Measurements from ENCODE around the gene KTN1. TPM values are rescaled to one million over a fixed set of nuclear protein-coding genes. Genes with fewer than 3 reads are reported as not detected.
A peak's percentile ranks its signal among the peaks of the same experiment; 100 is the strongest.

KTN1 gene
- total RNA-seq, 1 donor from 2014 or later, result 193 TPM

GRCh38 chr14:55577229-55577628 lies 2.8 kb upstream of the KTN1 start:
- Mint-ChIP-seq H3K9me3 (ENCODE audit: unreplicated experiment) (no peaks in the 10 kb centered on the region), H3K4me1 (ENCODE audit: low read depth, unreplicated experiment) (peaks cover 6% of the 10 kb centered on the region), H3K36me3 (ENCODE audit: low read depth, unreplicated experiment) (no peaks in the 10 kb centered on the region), H3K27ac (ENCODE audit: unreplicated experiment) (no peak overlapping the region), H3K4me3 (ENCODE audit: unreplicated experiment) (no peak overlapping the region), H3K27me3 (ENCODE audit: low read depth, unreplicated experiment) (no peaks in the 10 kb centered on the region)
- no peak for TF ChIP-seq EZH2 (IDR thresholded peaks at IDR 0.05; ENCODE audit: insufficient read depth, low read length)
- no peak for TF ChIP-seq CTCF (IDR thresholded peaks at IDR 0.05; ENCODE audit: insufficient read depth, low read depth, low read length)
- Histone ChIP-seq H3K79me2 (ENCODE audit: insufficient read depth, low read length) (peaks cover 25% of the 10 kb centered on the region), H4K20me1 (ENCODE audit: insufficient read depth, low read length) (peaks cover 15% of the 10 kb centered on the region), H3K4me1 (ENCODE audit: insufficient read depth, low read length) (peaks cover 10% of the 10 kb centered on the region), H3K36me3 (ENCODE audit: insufficient read depth, low read length) (no peaks in the 10 kb centered on the region), H2AFZ (ENCODE audit: low read depth, low read length) (no peak overlapping the region), H3K9ac (ENCODE audit: low read length) (no peak overlapping the region), H3K4me3 (ENCODE audit: insufficient read depth, low read depth, low read length) (no peak overlapping the region), H3K9me3 (ENCODE audit: insufficient read depth, low read depth, low read length) (no peaks in the 10 kb centered on the region), H3K27me3 (ENCODE audit: insufficient read depth, low read length) (no peaks in the 10 kb centered on the region), H3K4me2 (ENCODE audit: low read length) (no peak overlapping the region), H3K27ac (ENCODE audit: low read depth, low read length) (no peak overlapping the region)
- DNase-seq (ENCODE audit: low read depth) (peak; percentile 17), FAIRE-seq (no peak)

- Mint-ChIP-seq H3K9me3 (ENCODE audit: unreplicated experiment) (no peaks in the 10 kb centered on the region), H3K4me1 (ENCODE audit: low read depth, unreplicated experiment) (peaks cover 12% of the 10 kb centered on the region), H3K36me3 (ENCODE audit: low read depth, unreplicated experiment) (no peaks in the 10 kb centered on the region), H3K4me3 (ENCODE audit: unreplicated experiment) (peak overlapping the region; percentile 91), H3K27ac (ENCODE audit: unreplicated experiment) (no peak overlapping the region), H3K27me3 (ENCODE audit: low read depth, unreplicated experiment) (no peaks in the 10 kb centered on the region)
- Histone ChIP-seq H3K27me3 (ENCODE audit: insufficient read depth, low read length) (no peaks in the 10 kb centered on the region), H3K9me3 (ENCODE audit: insufficient read depth, low read depth, low read length) (no peaks in the 10 kb centered on the region), H3K4me3 (ENCODE audit: insufficient read depth, low read depth, low read length) (no peak overlapping the region), H3K79me2 (ENCODE audit: insufficient read depth, low read length) (peaks cover 38% of the 10 kb centered on the region), H3K4me2 (ENCODE audit: low read length) (peak overlapping the region; percentile 95), H3K36me3 (ENCODE audit: insufficient read depth, low read length) (no peaks in the 10 kb centered on the region), H3K4me1 (ENCODE audit: insufficient read depth, low read length) (peaks cover 10% of the 10 kb centered on the region), H2AFZ (ENCODE audit: low read depth, low read length) (peak overlapping the region; percentile 85), H3K27ac (ENCODE audit: low read depth, low read length) (no peak overlapping the region), H3K9ac (ENCODE audit: low read length) (peak overlapping the region; percentile 92), H4K20me1 (ENCODE audit: insufficient read depth, low read length) (peaks cover 27% of the 10 kb centered on the region)
- TF ChIP-seq EZH2 (IDR thresholded peaks at IDR 0.05; ENCODE audit: insufficient read depth, low read length), result no peak
- TF ChIP-seq CTCF (IDR thresholded peaks at IDR 0.05; ENCODE audit: insufficient read depth, low read depth, low read length), result no peak
- no peak for DNase-seq (ENCODE audit: low read depth)
- no peak for FAIRE-seq
Observed at GRCh38 chr14:55578511-55578910, 1.5 kb upstream of the KTN1 start.

GRCh38 chr14:55580470-55581341 lies 699 bp downstream of the KTN1 start:
- FAIRE-seq (no peak), DNase-seq (ENCODE audit: low read depth) (no peak)
- H3K4me3 Mint-ChIP-seq (ENCODE audit: unreplicated experiment), result peak overlapping the region; percentile 92
- TF ChIP-seq CTCF (IDR thresholded peaks at IDR 0.05; ENCODE audit: insufficient read depth, low read depth, low read length), result no peak
- TF ChIP-seq EZH2 (IDR thresholded peaks at IDR 0.05; ENCODE audit: insufficient read depth, low read length), result no peak
- H3K27me3 Mint-ChIP-seq (ENCODE audit: low read depth, unreplicated experiment), result no peaks in the 10 kb centered on the region
- Histone ChIP-seq H3K4me3 (ENCODE audit: insufficient read depth, low read depth, low read length) (peak overlapping the region; percentile 78), H3K27me3 (ENCODE audit: insufficient read depth, low read length) (no peaks in the 10 kb centered on the region), H2AFZ (ENCODE audit: low read depth, low read length) (peak overlapping the region; percentile 45), H3K4me1 (ENCODE audit: insufficient read depth, low read length) (peaks cover 22% of the 10 kb centered on the region), H3K9ac (ENCODE audit: low read length) (peak overlapping the region; percentile 92), H3K27ac (ENCODE audit: low read depth, low read length) (peak overlapping the region; percentile 77), H3K79me2 (ENCODE audit: insufficient read depth, low read length) (peaks cover 60% of the 10 kb centered on the region), H4K20me1 (ENCODE audit: insufficient read depth, low read length) (peaks cover 47% of the 10 kb centered on the region), H3K4me2 (ENCODE audit: low read length) (peak overlapping the region; percentile 90), H3K9me3 (ENCODE audit: insufficient read depth, low read depth, low read length) (no peaks in the 10 kb centered on the region), H3K36me3 (ENCODE audit: insufficient read depth, low read length) (no peaks in the 10 kb centered on the region)
- H3K9me3 Mint-ChIP-seq (ENCODE audit: unreplicated experiment), result no peaks in the 10 kb centered on the region
- H3K36me3 Mint-ChIP-seq (ENCODE audit: low read depth, unreplicated experiment), result no peaks in the 10 kb centered on the region
- H3K4me1 Mint-ChIP-seq (ENCODE audit: low read depth, unreplicated experiment), result peaks cover 15% of the 10 kb centered on the region
- H3K27ac Mint-ChIP-seq (ENCODE audit: unreplicated experiment), result peak overlapping the region; percentile 94
